22Rv1 (cell line): ENCODE measurements around the gene CASP10.

Experiments
- H3K27ac ChIP-seq: fragments of 450-650 bp; 2 replicates; pipeline ENCODE4 v1.5.1; 2017
- ZFX ChIP-seq: fragments of 450-650 bp; IDR thresholded peaks from 2 replicates; pipeline ENCODE4 v1.6.1; 2017; ENCODE audit warnings: antibody characterized with exemption, borderline replicate concordance
- TF ChIP-seq, protein P1 (sequence below): fragments of 450-650 bp; IDR thresholded peaks from 2 replicates; pipeline ENCODE4 v1.5.1; 2017; ENCODE audit warnings: mild to moderate bottlenecking

Gene CASP10

DNA sequence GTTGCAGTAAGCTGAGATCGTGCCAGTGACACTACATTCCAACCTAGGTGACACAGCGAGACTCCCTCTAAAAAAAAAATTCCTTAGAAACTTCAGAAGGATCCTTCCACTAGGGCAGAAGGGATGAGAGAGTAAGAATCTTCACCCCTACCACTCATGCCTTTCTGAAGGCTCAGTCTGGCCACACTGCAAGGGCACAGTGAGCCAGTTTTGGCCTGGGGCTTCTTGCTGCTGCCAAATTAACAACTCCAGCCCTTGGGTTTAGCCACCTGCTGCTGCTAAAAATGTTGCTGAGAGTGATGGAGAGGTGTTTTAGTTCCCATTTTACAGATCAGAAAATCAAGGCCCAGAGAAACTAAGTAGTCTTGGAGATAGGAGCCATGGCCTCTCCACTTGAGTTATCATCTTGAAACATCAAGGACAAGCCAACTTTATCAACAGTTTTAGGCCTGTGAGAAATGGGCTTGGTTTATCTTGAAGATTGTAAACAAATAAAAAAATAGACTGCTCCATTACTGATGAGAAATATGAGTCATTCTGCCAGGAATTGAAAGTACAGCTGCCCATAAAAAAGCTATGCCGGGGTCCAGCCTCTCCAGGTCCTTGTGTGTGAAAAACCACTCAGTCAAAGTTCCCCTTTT lies 45.5 kb downstream of the CASP10 start:
- TF ChIP-seq, protein P1, sequence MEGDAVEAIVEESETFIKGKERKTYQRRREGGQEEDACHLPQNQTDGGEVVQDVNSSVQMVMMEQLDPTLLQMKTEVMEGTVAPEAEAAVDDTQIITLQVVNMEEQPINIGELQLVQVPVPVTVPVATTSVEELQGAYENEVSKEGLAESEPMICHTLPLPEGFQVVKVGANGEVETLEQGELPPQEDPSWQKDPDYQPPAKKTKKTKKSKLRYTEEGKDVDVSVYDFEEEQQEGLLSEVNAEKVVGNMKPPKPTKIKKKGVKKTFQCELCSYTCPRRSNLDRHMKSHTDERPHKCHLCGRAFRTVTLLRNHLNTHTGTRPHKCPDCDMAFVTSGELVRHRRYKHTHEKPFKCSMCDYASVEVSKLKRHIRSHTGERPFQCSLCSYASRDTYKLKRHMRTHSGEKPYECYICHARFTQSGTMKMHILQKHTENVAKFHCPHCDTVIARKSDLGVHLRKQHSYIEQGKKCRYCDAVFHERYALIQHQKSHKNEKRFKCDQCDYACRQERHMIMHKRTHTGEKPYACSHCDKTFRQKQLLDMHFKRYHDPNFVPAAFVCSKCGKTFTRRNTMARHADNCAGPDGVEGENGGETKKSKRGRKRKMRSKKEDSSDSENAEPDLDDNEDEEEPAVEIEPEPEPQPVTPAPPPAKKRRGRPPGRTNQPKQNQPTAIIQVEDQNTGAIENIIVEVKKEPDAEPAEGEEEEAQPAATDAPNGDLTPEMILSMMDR = no peak
- TF ChIP-seq ZFX = no peak
- no peak overlapping the region for H3K27ac ChIP-seq

DNA sequence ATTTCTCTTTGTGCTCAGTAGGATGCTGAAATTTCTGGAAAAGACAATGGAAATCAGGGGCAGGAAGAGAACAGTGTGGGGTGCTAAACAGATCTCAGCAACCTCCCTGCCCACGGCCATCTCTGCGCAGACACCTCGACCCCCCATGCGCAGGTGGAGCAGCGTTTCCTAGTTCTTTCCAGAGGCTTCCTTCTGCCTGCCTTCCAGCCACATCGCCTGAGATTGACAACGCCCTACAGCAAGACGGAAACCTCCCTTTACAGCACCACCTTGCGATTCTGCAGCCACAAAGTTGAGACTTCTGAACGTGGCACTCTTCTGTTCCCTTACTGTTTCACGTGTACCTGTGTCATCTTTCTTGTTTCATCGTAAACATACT lies 46.0 kb downstream of the CASP10 start:
- H3K27ac ChIP-seq = no peak overlapping the region
- TF ChIP-seq, protein P1 = no peak
- no peak for TF ChIP-seq ZFX

DNA sequence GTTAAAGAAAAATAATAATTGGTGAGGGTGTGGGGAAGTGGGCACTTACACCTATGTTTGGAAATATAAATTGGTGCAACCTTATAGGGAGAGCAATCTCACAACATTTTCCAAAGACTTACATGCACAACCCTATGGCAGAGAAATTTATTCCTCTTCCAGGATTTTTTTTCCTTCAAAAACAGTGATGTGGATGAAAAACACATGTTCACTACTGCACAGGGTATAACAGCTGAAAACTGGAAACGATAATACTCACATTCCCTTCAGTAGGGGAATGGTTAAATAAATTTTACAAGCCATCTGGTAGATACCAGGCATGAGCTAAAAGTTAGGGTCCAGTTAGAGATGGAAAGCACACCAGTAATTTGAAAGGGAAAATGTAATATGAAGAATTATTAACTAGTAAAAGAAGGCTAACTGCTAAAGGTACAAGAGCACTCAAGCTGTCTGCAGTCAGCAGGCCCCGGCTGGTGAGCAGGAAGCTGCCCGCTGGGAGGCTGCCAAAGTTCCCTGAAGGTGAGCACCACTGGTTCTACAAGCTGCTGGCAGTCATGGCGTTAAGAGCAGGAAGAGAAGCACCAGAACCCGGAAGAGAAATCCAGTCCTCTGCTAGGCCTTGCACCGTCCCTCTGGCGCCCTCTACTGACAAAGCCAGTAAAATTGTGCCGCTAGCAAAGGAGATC lies 49.0 kb downstream of the CASP10 start:
- peak overlapping the region; percentile 45 for H3K27ac ChIP-seq
- TF ChIP-seq, protein P1 = peak; percentile 95
- TF ChIP-seq ZFX = no peak

DNA sequence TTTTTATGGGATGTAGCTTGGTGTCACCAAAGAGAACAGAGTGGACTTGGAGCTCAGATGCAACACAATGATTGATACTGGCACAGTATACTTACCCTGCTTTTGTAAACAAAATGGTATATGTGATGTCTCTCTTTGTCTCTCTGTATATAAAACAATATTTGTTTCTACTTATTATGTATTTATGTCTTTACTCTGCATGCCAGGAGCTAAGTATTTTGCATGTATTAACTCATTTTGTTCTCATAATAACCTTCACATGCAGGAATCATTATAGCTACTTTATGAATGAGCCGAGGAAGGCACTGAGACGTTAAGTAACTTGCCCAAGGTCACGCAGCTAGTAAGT lies 49.5 kb downstream of the CASP10 start:
- no peak for TF ChIP-seq ZFX
- TF ChIP-seq, protein P1 = peak; percentile 66
- peak overlapping the region; percentile 45 for H3K27ac ChIP-seq

DNA sequence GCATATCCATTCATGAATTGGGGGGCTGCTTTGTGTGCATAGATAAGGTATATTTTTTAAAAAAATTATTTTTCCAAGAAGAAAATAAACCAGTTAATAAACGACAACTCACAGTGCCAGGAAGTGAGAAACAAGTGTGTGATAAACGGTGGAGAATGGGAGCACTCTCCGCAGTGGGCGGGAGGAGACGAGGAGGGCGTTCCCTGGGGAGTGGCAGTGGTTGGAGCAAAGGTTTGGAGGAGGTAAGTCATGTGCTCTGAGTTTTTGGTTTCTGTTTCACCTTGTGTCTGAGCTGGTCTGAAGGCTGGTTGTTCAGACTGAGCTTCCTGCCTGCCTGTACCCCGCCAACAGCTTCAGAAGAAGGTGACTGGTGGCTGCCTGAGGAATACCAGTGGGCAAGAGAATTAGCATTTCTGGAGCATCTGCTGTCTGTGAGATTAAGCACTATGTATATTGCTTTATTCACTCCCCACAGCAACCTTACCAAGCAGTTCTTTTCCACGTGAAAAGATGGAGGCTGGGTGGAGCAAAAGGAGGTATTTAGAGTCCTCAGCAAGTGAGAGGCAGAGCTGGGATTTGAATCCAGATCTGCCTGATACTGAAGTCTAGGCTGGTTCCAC lies 50.4 kb downstream of the CASP10 start:
- peak overlapping the region; percentile 45 for H3K27ac ChIP-seq

DNA sequence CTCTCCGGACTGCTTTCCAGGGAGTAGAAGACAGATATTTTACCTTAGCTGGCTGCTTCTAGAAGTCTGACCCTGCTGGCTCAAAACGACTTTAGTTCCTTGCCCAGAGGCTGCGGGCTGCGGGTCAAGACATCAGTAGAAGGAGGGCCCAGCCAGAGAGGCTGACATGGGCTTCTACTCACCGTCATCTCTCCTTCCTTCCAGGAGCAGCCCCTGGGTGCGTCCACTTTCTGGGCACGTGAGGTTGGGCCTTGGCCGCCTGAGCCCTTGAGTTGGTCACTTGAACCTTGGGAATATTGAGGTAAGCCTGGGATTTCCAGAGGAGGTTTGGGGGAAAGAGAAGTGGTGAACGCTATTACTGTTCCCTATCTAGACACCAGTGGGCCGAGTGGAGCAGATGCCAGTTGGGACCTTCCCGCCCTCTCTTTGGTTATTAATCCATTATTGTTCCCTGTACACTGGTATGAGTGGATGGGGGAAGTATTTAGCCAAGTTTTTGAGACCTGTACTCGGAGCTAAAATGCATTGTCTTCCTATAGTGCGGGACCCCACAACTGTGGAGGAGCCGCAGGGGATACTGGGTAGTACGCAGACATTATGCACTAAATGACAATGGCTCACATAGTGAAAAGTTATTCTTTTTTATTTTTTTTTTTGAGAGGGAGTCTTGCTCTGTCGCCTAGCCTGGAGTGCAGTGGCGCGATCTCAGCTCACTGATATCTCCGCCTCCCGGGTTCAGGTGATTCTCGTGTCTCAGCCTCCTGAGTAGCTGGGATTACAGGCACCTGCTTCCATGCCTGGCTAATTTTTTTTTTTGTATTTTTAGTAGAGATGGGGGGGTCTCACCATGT lies 51.1 kb downstream of the CASP10 start:
- TF ChIP-seq ZFX = no peak
- TF ChIP-seq, protein P1 = no peak
- peak overlapping the region; percentile 45 for H3K27ac ChIP-seq

More for the DNA sequence above, 50.4 kb downstream of the CASP10 start:
- TF ChIP-seq ZFX = no peak
- TF ChIP-seq, protein P1 = no peak
